Endothelial cell of umbilical vein (primary cell): ENCODE results near the gene HSPA1B. TPM values are rescaled to one million over a fixed set of nuclear protein-coding genes. Genes with fewer than 3 reads are reported as not detected.

Experiments used
- BruUV-seq: library from RNA; stranded (reverse); fragments of 400-500 nt; replicated peaks from 2 replicates; lab custom pipeline; 2021; lab: Mats Ljungman, UMichigan
- CTCF ChIA-PET: fragments of 300-600, 350-600 bp; sonication (Branson Sonifier 250); formaldehyde crosslinking; loops from one replicate; lab custom pipeline; 2021; ENCODE audit warnings: antibody characterized with exemption, inconsistent platforms; lab: Charles Lee
- POLR2A ChIA-PET: fragments of 300-600, 350-600 bp; sonication (Branson Sonifier 250); formaldehyde crosslinking; loops from one replicate; lab custom pipeline; 2021; ENCODE audit warnings: antibody characterized with exemption, inconsistent platforms; lab: Charles Lee
- DNase-seq: peaks from one replicate; pipeline ENCODE4 v3.0.0-alpha.2; 2011; ENCODE audit warnings: low read depth, low spot score
- FAIRE-seq: peaks from 2 replicates; lab custom pipeline; 2011; peaks lifted over from hg19 to GRCh38; lab: Jason Lieb, UNC
- H2AFZ ChIP-seq: 2 replicates; pipeline ENCODE4 v1.6.0; 2012; ENCODE audit warnings: low read depth, low read length, control low read depth, inconsistent platforms
- H3K27ac ChIP-seq: 2 replicates; pipeline ENCODE4 v1.5.1; 2011; ENCODE audit warnings: low read depth, mild to moderate bottlenecking, control low read depth, low read length, moderate library complexity; ENCODE audit not compliant: insufficient read depth
- H3K27me3 ChIP-seq, 2 experiments: 2 replicates each; pipeline versions ENCODE4 v1.6.0 to v1.6.1; 2011; ENCODE audit warnings: low read length in 2 of 2, mixed read lengths in 1 of 2; ENCODE audit not compliant: control insufficient read depth in 2 of 2, insufficient read depth in 2 of 2
- H3K36me3 ChIP-seq, 2 experiments: 2 replicates in 1 of 2; 3 replicates in 1 of 2; pipeline ENCODE4 v1.5.1; 2011; ENCODE audit warnings: low read length in 2 of 2, mild to moderate bottlenecking in 1 of 2, moderate library complexity in 1 of 2; ENCODE audit not compliant: control insufficient read depth in 2 of 2, insufficient read depth in 2 of 2; ENCODE audit errors: extremely low read depth in 1 of 2
- H3K4me1 ChIP-seq: 3 replicates; pipeline ENCODE4 v1.5.1; 2011; ENCODE audit warnings: mild to moderate bottlenecking, low read length; ENCODE audit not compliant: control insufficient read depth, insufficient read depth; ENCODE audit errors: extremely low read depth
- H3K4me2 ChIP-seq: 2 replicates; pipeline ENCODE4 v1.6.1; 2011; ENCODE audit warnings: low read length, control low read depth, mixed read lengths; ENCODE audit not compliant: insufficient read depth
- H3K4me3 ChIP-seq, 3 experiments: fragments of 200-600 bp in 1 of 3; sonication (generic), shearing (Covaris generic) in 1 of 3; replicated peaks in 1 of 3; 2 replicates each; pipeline ENCODE4 v1.5.1; 2011 to 2016; ENCODE audit warnings: control low read depth in 3 of 3, low read length in 3 of 3, mild to moderate bottlenecking in 2 of 3, inconsistent platforms in 1 of 3, low read depth in 1 of 3, moderate library complexity in 1 of 3; ENCODE audit not compliant: insufficient read depth in 1 of 3
- H3K79me2 ChIP-seq: 2 replicates; pipeline ENCODE4 v1.6.0; 2012; ENCODE audit warnings: low read length, inconsistent platforms; ENCODE audit not compliant: control insufficient read depth, insufficient read depth
- H3K9ac ChIP-seq: replicated peaks from 2 replicates; pipeline ENCODE3; 2011; ENCODE audit warnings: low read length, control low read depth; ENCODE audit not compliant: insufficient read depth; ENCODE audit errors: extremely low read depth
- H3K9me1 ChIP-seq: replicated peaks from 3 replicates; pipeline ENCODE4 v1.6.0; 2011; ENCODE audit warnings: mild to moderate bottlenecking, low read length; ENCODE audit not compliant: control insufficient read depth, insufficient read depth; ENCODE audit errors: extremely low read depth
- H3K9me3 ChIP-seq: replicated peaks from 2 replicates; pipeline ENCODE4 v1.5.1; 2012; ENCODE audit warnings: low read length, inconsistent platforms; ENCODE audit not compliant: control insufficient read depth, insufficient read depth
- H4K20me1 ChIP-seq: replicated peaks from 2 replicates; pipeline ENCODE3; 2011; ENCODE audit warnings: mild to moderate bottlenecking, low read length; ENCODE audit not compliant: control insufficient read depth, insufficient read depth; ENCODE audit errors: extremely low read depth
- CTCF ChIP-seq, 2 donors: IDR thresholded peaks; 1 replicate in 1 of 2; 2 replicates in 1 of 2; pipeline ENCODE4 v1.5.1; 2011; ENCODE audit warnings: low read length in 2 of 2, mild to moderate bottlenecking in 2 of 2, moderate library complexity in 2 of 2, control low read depth in 1 of 2, inconsistent platforms in 1 of 2, low read depth in 1 of 2; ENCODE audit not compliant: insufficient read depth in 1 of 2; ENCODE audit errors: extremely low read depth in 1 of 2
- EZH2 ChIP-seq: IDR thresholded peaks from 2 replicates; pipeline ENCODE4 v1.6.1; 2012; ENCODE audit warnings: borderline replicate concordance, low read depth, mild to moderate bottlenecking, moderate library complexity, low read length, inconsistent platforms; ENCODE audit not compliant: severe bottlenecking
- FOS ChIP-seq: IDR thresholded peaks from 2 replicates; pipeline ENCODE4 v1.6.1; 2011; ENCODE audit warnings: mild to moderate bottlenecking, low read length, moderate library complexity, borderline replicate concordance; ENCODE audit not compliant: insufficient read depth
- GATA2 ChIP-seq: IDR thresholded peaks from 2 replicates; pipeline ENCODE4 v1.7.0; 2011; ENCODE audit warnings: low read depth, mild to moderate bottlenecking, moderate library complexity, mixed read lengths, low read length; ENCODE audit not compliant: insufficient read length, insufficient read depth
- JUN ChIP-seq: IDR thresholded peaks from 2 replicates; pipeline ENCODE4 v1.6.1; 2011; ENCODE audit warnings: borderline replicate concordance, low read depth; ENCODE audit not compliant: insufficient read length, insufficient read depth
- MAX ChIP-seq: IDR thresholded peaks from 2 replicates; pipeline ENCODE4 v1.6.1; 2011; ENCODE audit not compliant: insufficient read depth, insufficient read length
- MYC ChIP-seq: IDR thresholded peaks from one replicate; pipeline ENCODE4 v1.6.1; 2011; ENCODE audit warnings: mild to moderate bottlenecking, low read depth, low read length
- POLR2A ChIP-seq: IDR thresholded peaks from 2 replicates; pipeline ENCODE4 v1.6.1; 2012; ENCODE audit warnings: low read depth, mild to moderate bottlenecking, control low read depth, low read length
- POLR2AphosphoS5 ChIP-seq: IDR thresholded peaks from 2 replicates; pipeline ENCODE4 v1.6.1; 2012; ENCODE audit warnings: low read depth, mild to moderate bottlenecking, control low read depth, low read length, moderate library complexity; ENCODE audit not compliant: insufficient read depth
- dilution Hi-C: fragments of 300-500 bp; cut with MboI; formaldehyde crosslinking; loops from one replicate; pipeline ENCODE4 v1.15.0; 2019; ENCODE audit warnings: low sequenced_read_pairs; ENCODE audit not compliant: extremely low pct_ligation_motif_present
- intact Hi-C: fragments of 100-400 bp; cut with micrococcal nuclease; formaldehyde crosslinking; loops from one replicate; pipeline ENCODE4 v1.10.0; 2022
- polyA plus RNA-seq, 4 experiments: library from polyadenylated mRNA; depleted of rRNA in 3 of 4; stranded (reverse) in 3 of 4; unstranded in 1 of 4; fragments of >200 nt; gene quantifications; 2 replicates each; pipeline versions ENCODE4 v1.2.1 to v1.2.3, GENCODE V29; 2011 to 2012; ENCODE audit warnings: missing spikeins in 1 of 4
- total RNA-seq: library from RNA; stranded (reverse); gene quantifications from 2 replicates; pipeline ENCODE4 v1.2.3, GENCODE V29; 2021

The HSPA1B gene
- total and polyA plus RNA-seq, 2 donors (not counting 3 experiments of a cell fraction or from before 2014, with no cell fraction given): 27.1 to 54.0 TPM

- Histone ChIP-seq H3K9me3 (no peaks in the 10 kb centered on the region), H3K27me3 (no peaks in the 10 kb centered on the region), H3K4me1 (peaks cover 15% of the 10 kb centered on the region), H3K27ac (no peak overlapping the region), H3K79me2 (peaks cover 18% of the 10 kb centered on the region), H3K4me3 (no peak overlapping the region), H3K9me1 (no peaks in the 10 kb centered on the region), H3K9ac (no peak overlapping the region), H2AFZ (no peak overlapping the region), H3K36me3 (no peaks in the 10 kb centered on the region), H3K4me2 (no peak overlapping the region), H4K20me1 (no peaks in the 10 kb centered on the region)
- BruUV-seq: no TSS peak
- ChIA-PET CTCF (interaction anchor here (1.2 to 2.7 kb wide), 3 partner anchors 10 to 59 kb away, joined by 4 to 28 read pairs (median 18); partner anchors contain the start of genes HSPA1A, HSPA1L and LSM2), POLR2A (no interaction called here)
- dilution Hi-C loops (no loop called here), intact Hi-C loops (loop anchor here (1.0 kb wide), 1 partner anchor 9 kb away; the partner anchor contains the start of gene LSM2)
- no peak for TF ChIP-seq POLR2A
- TF ChIP-seq JUN: no peak
- no peak for TF ChIP-seq FOS
- TF ChIP-seq MYC: no peak
- TF ChIP-seq CTCF (IDR thresholded peaks at IDR 0.05; ENCODE audit: extremely low read depth in 1 of 2, insufficient read depth in 1 of 2, low read depth in 1 of 2, low read length in 2 of 2): no peak
- no peak for TF ChIP-seq GATA2
- no peak for TF ChIP-seq EZH2
- no peak for TF ChIP-seq POLR2AphosphoS5
- no peak for TF ChIP-seq MAX
- no peak for DNase-seq
- FAIRE-seq: no peak
Measured at GRCh38 chr6:31796993-31797385, 30.5 kb upstream of the HSPA1B start.
